ENCODE results near the gene MRC2. TPM values are rescaled to one million over a fixed set of nuclear protein-coding genes. Genes with fewer than 3 reads are reported as not detected.

MRC2 gene
- total RNA-seq, 1 donor from 2014 or later: 91.2 TPM

DNA sequence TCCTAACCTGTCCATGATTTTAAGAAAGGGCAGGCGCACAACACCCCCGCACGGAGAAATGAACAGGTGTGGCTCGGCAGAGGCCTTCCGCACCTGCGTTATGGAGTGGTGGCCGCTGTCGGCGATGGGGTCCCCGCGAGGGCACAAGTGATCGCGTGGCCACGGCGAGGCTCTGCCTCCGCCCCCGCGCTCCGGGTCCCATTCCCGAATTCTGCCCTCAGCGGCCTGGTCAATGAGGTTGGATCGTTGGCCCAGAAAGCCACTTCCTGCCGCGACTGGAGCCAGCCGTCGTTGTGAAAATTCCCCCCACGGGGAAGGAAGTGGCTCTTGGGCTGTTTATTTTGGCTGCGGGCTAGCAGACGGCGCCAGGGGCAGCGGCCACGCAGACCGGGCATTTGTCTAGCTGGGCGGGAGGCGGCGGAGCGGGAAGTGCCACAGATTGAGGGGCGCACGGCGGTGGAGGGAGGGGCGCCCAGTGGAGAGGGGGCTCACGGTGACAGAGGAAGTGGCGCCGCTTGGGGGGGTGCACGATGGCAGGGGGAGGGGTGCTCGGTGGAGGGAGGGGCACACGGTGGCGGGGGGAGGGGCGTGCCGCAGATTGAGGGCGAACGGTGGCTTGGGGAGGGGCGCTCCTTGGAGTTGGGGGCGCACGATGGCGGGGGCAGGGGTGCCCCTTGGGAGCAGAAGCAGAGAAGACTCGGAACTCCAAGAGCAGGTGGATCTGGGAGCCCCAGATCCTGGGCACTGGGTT lies 25.0 kb downstream of the MRC2 start:
- Histone ChIP-seq H3K4me1 (peaks cover 67% of the 10 kb centered on the region), H3K36me3 (no peaks in the 10 kb centered on the region), H3K27ac (peak overlapping the region; percentile 83), H3K4me3 (peak overlapping the region; percentile 60), H3K9me3 (no peaks in the 10 kb centered on the region), H3K27me3 (ENCODE audit: low read depth) (no peaks in the 10 kb centered on the region)
- intact Hi-C loops (cut with DNase I): no loop called here
- DNase-seq: peak; percentile 83
- no peak for TF ChIP-seq CTCF (IDR thresholded peaks at IDR 0.05)
- peak; percentile 81 to 89 for ATAC-seq

DNA sequence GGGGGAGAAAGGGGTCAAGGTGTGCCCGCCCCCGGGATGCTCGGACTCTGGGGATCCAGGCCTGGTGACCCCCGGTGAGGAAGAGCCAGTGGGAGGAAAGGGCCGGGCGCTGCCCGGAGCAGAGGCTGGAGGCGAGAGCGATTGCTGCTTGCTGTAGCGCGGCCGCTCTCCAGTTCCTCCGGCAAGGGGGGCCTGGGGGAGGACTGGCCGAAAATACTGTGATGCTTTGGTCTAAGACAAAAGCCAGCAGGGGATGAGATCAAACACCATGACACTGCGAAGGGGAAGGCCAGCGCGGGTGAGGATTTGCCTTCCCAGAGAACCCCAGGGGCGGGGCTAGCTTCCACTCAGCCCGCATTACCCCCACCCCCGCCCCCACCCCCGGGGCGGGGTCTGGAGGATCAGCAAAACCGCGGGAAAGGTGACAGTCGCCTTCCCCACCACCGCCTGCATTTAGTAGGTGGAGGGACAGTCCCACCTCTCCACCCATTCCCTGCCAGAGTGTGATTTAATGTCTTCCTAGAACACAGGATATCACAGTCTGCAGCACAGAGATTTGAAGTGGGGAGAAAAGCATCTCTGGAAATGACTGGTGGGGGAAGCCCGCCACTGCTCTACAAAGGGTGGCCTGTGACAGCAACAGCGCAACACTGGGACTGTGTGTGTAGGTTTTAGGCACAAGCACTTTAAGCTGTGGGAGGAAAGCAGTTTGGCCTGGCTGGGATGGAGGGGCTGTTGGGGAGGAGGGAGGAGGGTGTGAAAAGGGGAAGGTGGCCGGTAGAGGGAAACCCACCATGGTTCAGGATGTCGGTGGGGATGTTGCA lies 25.7 kb downstream of the MRC2 start:
- H3K27ac ChIP-seq: peak overlapping the region; percentile 83
- intact Hi-C loops (cut with DNase I): no loop called here
- no peak for TF ChIP-seq CTCF (IDR thresholded peaks at IDR 0.05)
- H3K36me3 ChIP-seq: no peaks in the 10 kb centered on the region
- no peaks in the 10 kb centered on the region for H3K27me3 ChIP-seq (ENCODE audit: low read depth)
- ATAC-seq (peak; percentile 80 to 81), DNase-seq (peak; percentile 81)
- H3K9me3 ChIP-seq: no peaks in the 10 kb centered on the region
- H3K4me3 ChIP-seq: peak overlapping the region; percentile 60
- H3K4me1 ChIP-seq: peaks cover 59% of the 10 kb centered on the region

- no peaks in the 10 kb centered on the region for H3K9me3 ChIP-seq
- ATAC-seq (peak; percentile 28 to 57), DNase-seq (peak; percentile 66)
- no peak overlapping the region for H3K4me3 ChIP-seq
- no peaks in the 10 kb centered on the region for H3K36me3 ChIP-seq
- H3K4me1 ChIP-seq: peaks cover 51% of the 10 kb centered on the region
- intact Hi-C loops (cut with DNase I): no loop called here
- no peak for TF ChIP-seq CTCF (IDR thresholded peaks at IDR 0.05)
- peak overlapping the region; percentile 83 for H3K27ac ChIP-seq
- H3K27me3 ChIP-seq (ENCODE audit: low read depth): no peaks in the 10 kb centered on the region
These were observed 26.6 kb downstream of the MRC2 start for GRCh38 chr17:62653826-62654761.

DNA sequence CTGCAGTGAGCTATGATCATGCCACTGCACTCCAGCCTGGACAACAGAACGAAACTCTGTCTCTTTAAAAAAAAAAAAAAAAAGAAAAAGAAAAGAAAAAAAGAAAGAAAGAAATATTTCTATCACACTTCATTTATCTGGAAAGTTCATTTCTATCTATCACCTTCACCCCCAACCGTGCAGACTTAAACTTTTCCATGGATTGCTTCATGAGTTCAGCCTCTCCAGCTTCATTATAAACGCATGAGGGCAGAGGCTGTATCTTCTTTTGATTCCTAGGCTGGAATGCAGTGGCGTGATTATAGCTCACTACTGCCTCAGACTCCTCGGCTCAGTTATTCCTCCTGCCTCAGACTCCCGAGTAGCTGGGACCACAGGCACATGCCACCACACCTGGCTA lies 28.2 kb downstream of the MRC2 start:
- no peaks in the 10 kb centered on the region for H3K27me3 ChIP-seq (ENCODE audit: low read depth)
- ATAC-seq: no peak

More for the DNA sequence above, 28.2 kb downstream of the MRC2 start:
- intact Hi-C loops (cut with DNase I): no loop called here
- H3K4me3 ChIP-seq: no peak overlapping the region
- H3K27ac ChIP-seq: no peak overlapping the region
- DNase-seq: no peak
- TF ChIP-seq CTCF (IDR thresholded peaks at IDR 0.05): no peak
- H3K9me3 ChIP-seq: peaks cover 7% of the 10 kb centered on the region
- H3K36me3 ChIP-seq: no peaks in the 10 kb centered on the region
- peaks cover 47% of the 10 kb centered on the region for H3K4me1 ChIP-seq
